NOMO-1 (cell line): ENCODE results near the gene ETFA.

Source experiments
- DNase-seq, 2 experiments: peaks; one replicate each; lab custom pipeline; 2025; ENCODE audit not compliant: unreplicated experiment in 2 of 2; lab: John Stamatoyannopoulos, UW

The ETFA gene

DNA sequence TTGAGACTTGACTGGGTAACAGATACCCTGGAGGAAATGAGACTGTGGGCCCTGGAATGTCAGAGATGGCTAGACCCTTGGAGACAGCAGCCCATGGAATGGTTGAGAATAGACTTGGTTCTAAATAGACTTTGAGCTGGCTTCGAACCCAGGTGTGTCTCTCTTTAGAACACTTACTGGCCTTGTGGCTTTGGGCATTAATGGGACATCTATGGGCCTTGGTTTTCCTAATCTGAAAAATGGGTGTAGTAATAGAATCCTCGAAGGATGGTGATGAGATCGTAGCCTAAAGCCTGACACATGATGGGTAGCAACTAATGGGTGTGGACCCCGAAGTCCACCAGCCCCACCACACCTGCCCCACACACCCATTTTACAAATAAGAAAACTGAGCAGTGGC, 132.2 kb downstream of the ETFA start:
- DNase-seq: no peak

DNA sequence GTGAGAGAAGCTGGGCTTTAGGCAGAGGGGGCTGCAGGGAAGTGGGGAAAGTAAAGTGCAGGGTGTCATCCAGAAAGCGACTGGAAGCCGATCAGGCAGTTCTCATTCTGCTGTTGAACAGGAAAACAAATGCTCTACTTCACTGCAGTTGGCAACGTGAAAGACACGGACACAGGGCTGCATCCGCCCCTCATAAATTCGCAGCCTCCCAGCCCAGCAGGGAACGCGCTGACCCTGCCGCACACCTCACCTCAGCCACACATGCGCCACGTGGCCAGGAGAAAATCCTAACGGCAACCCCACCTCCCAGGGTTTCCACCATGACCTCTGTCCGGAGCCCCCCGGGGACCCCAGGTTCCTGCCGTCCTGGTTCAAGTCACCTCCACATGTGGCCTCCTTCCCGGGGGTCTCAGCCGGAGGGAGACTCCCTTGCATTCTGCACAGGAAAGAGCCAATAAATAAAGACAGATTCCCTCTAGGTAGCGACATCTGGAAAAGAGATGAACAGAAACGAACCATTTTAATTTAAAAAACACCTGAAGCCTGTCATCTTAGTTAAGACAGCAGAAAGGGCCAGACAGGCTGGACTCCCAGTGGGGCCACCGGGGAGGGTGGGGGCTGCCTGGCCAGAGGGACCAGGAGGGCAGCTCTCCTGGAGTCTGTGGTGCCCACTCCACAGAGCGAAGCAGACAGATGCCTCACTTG, 132.8 kb downstream of the ETFA start:
- DNase-seq: no peak

DNA sequence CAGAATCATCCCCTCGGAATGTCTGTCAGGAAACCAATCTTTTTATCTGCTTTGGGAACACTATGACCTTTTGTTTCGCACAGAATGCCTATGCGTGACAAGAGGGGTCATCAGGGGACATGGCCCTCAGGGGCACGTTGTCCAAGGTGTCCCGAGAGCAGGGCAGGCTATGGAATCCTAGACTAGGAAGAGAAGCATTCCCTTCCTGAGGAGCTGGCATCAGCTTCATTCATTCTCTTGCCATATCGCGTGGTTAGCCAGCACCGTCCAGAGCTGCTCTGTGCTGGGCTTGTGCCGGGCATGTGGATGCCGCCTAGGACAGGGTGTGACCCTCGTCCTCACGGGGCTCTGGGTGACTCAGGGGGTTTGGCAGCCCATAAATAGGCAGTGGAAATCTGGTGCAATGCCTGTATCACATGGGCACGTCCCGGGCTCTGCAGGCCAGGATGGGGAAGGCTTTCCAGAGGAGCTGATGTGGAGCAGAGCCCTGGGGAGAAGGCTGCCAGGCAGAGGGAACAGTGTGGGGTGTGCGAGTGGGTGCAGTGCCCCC, 133.7 kb downstream of the ETFA start:
- DNase-seq: no peak

DNA sequence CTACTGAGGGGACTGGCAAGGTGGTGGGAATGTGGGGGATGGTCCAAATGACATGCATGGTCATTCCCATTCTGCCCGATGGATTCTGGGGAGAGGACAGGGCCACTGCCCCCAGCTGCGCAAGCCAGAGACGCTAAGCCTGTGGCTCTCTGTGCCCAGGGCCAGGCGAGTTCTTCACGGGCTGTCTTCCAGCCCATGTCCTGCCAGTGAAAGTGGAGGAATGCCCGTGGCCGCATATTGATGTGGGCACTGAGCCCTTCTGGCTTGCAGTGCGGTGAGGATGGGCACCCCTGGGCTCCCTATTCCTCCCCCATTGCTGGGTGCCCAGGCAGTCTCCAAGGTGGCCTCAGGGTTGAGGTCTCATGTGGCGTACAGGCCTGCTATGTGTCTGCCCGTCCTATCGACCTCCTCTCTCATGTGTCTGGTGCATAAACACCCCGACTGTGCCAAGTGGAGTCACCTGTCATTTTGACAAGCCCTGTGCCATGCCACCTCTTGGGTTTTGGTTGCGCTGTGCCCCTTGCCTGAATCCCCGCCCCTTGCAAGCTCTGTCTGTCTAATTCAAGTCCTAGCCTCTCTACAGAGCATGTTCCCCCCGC, 134.7 kb downstream of the ETFA start:
- no peak for DNase-seq

DNA sequence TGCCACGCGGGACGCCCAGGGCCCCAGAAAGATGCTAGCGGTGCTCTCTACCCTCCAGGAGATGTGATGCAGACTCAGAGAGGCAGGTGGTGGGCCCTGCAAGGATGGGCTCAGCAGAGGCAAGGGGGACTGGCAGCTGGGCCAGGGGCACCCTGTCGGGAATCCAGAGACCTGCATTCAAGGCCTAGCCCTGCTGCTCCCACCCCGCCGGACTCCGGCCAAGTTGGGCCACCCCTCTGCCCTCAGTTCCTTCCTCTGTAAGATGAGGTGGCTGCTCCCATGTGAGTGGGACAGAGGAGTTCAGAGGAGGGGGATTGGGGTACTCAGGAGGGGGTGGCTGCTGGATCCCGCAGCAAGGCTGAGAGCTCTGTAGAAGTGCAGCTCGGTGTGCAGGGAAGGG, 135.2 kb downstream of the ETFA start:
- no peak for DNase-seq

DNA sequence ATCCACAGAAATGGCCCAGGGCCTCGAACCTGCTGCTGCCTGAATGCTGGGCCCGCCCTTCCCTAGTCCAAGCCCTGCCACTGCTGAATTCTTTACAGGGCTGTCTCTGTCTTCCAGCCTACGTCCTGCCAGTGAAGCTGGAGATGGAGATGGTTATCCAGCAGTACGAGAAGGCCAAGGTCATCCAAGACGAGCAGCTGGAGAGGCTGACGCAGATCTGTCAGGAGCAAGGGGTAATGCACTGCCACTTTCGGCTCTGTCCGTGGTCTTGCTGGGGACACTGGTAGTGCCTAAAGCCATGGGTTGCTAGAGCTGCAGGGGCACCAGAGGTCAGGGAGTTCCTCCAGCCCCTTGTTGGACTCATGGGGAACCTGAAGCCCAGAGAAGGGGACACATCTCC, 135.8 kb downstream of the ETFA start:
- DNase-seq: no peak

DNA sequence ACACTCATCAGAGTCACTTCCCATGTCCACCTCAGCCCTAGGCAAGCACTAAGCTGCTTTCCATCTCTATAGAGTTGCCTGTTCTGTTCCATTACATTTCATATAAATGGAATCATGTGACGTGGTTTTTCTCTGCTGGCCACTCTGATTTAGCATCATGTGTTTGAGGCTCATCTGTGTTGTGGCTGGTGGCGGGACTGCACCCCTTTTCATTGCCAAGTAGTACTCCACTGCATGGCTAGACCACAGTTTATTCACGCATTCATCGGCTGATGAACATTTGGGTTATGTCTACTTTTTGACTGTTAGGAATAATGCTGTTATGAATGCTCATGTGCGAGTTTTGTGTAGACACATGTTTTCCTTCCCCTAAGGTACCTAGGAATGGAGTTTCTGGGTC, 136.6 kb downstream of the ETFA start:
- DNase-seq: no peak

DNA sequence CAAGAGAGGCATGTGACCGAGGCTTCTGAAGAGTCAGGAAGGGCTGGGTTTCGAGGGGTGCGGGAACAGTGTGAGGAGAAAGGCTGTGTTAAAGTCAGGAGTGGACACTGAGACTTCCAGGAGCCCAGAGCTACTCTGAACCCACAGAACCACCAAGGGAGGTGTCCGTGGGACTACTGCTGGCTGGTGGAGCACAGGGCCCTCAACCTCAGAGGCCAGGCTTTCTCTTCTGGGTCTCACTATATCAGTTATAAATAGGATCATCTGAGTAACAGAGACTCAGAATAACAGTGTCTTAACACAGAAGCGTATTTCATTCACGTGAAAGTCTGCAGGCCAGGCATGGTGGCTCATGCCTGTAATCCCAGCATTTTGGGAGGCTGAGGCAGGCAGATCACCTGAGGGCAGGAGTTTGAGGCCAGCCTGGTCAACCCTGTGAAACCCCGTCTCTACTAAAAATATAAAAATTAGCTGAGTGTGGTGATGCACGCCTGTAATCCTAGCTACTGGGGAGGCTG, 137.9 kb downstream of the ETFA start:
- DNase-seq: no peak

DNA sequence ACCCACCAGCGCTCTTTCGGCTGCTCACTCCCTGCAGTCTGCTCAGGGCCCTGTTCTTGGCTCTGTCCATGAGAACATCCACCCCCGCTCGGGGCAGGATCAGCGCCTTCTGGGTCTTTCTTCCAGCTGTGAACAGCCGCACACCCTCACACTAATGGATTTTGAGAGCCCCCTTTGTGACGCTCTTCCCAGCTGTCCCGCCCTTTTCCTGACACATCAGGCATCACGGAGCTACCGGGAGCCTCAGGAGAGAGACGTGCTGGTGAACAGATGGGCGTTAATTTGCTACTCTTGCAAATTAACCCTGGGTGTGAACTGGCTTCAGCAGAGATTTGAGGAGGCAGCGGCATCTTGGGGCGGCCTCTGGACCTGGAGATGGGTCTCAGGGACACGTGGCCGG, 138.5 kb downstream of the ETFA start:
- DNase-seq: no peak

DNA sequence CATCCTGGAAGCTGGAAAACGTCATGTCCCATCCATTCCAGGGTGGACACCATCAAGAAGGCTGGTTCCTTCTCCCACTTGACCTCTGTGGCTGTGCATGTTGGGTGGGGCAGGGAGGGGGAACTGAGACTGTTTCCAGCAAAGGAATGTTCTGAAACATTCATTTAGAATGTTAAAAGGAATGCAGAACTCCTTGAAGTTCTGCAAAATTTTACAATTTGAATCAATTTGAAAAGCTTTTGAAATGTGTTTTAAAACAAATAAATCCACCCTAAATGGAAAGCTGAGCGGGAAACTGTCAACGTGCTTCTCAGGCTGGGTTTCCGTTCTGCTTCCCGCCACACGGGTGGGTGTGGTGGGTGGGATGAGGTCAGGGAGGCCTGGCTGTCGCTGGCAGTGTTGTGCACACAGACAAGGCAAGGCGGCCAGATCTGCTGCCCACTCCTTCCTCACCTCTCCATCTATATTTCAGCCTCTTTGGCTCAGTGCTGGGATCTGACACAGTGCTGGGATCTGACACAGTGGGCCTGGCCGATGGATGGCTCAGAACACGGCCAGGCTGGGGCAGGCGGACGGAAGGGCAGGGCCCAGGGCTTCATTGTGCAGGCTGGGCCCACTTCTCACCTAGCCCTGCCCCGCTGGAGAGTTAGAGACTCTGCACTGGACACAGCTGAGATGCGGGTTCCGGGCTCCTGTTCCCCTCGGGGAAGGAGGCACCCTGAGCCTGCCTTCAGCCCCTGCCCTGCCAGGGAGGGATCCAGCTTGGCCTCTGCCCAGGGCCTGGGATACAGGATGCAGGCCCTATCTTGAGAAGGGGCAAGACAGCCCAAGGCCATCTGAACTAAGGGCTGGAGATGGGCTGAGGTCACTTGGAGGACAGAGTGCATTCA, 141.1 kb downstream of the ETFA start:
- DNase-seq: no peak

DNA sequence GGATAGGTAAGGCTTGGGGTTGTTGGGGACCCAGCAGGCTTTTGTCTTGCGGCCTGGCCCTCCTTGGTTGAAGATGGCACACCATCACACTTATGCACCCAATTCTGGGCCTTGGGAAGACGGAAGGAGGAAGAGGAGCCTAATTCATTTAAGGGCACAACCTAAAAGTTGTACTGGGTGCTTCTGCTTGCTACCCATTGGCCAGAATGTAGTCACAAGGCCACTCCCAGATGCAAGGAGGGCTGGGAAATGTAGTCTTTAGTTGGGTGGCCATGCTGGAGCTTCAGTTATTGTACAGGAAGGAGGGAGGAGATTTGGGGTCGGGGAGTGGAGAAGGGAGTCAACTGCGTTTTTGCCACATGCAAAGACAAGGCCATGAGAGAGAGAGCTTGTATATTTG, 142.3 kb downstream of the ETFA start:
- peak in 1 of 2 experiments; percentile 20 for DNase-seq

DNA sequence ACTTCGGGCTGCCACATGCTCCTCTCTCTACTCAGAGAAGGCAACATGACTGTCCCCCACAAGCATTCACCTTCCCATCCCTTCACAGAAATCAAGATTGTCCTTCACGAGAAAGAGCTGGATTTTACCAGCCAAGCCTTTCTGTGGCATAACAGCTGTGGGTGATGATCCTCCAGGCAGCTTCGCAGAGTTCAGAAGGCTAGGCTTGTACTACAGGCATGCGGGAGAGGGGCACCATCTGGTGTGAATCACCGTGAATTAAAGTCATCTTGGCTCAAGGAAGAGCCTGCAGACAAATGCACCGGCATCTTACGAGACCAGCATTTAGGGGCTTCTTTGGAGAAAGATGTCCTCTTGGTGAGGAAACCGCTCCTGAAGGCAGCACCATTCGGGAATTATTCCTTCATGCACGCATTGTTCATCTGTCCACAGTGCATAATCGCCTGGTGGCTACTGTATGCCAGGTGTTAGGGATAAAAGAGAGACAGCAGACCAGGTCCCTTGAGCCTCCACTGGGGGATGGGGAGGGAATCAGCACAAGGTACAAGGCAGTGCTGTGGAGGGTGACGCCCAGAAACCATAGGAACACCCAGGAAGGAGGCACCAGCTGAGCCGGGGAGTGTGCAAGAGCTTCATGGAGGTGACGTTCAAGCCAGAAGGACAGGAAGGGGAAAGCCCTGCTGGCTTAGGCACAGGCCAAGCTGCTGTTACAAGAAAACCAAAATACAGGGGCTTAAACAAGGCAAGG, 142.9 kb downstream of the ETFA start:
- DNase-seq: no peak

DNA sequence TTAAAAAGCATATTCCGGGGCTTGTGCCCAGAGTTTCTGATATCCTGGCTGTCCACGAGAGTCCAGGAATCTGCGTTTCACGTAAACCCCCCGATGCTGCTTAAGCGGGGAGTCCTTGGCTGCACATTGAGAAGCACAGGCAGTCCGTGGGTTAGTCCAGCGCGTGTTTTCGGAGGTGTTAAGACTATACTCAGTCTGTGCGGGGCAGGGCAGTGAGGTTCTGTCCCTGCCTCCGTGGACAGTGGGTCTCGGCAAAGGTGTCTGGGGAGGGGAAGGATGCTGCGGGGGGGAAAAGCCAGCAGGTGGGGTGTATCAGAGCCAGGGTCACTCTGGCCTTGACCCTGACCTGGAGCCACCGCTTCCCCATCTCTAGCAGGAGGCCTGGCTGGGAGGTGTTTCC, 145.3 kb downstream of the ETFA start:
- no peak for DNase-seq
